Natural killer cell (primary cell): ENCODE data around the gene HIP1. TPM values are rescaled to one million over a fixed set of nuclear protein-coding genes. Genes with fewer than 3 reads are reported as not detected.
"Not testable (repeated sequence)": the region's sequence is repeated elsewhere in the genome, so short reads cannot be mapped to it uniquely, and the experiment has no call there.

Source experiments
- ATAC-seq, 3 donors: fragments of 150-1000 bp in 2 of 3; fragments of 200-7000 bp in 1 of 3; cut with Tn5 transposase; 1 replicate in 1 of 3; 2 replicates in 2 of 3; pipeline ENCODE4 v1.10.0; 2021; ENCODE audit warnings: mild to moderate bottlenecking in 2 of 3, moderate library complexity in 2 of 3
- DNase-seq, 2 donors: peaks; one replicate each; pipeline versions ENCODE4 v3.0.0 to v3.0.0-alpha.2; 2013 to 2021; ENCODE audit warnings: mixed read lengths in 1 of 2
- H3K27ac ChIP-seq: one replicate; pipeline ENCODE4 v1.5.1; 2013; ENCODE audit warnings: mild to moderate bottlenecking, low read length
- H3K27me3 ChIP-seq: one replicate; pipeline ENCODE4 v1.6.1; 2013; ENCODE audit warnings: low read length; ENCODE audit not compliant: control insufficient read depth, insufficient read depth
- H3K36me3 ChIP-seq: one replicate; pipeline ENCODE4 v1.6.1; 2013; ENCODE audit warnings: low read length; ENCODE audit not compliant: control insufficient read depth, insufficient read depth
- H3K4me1 ChIP-seq: one replicate; pipeline ENCODE4 v1.6.1; 2013; ENCODE audit warnings: low read length; ENCODE audit not compliant: control insufficient read depth, insufficient read depth
- H3K4me3 ChIP-seq: one replicate; pipeline ENCODE4 v1.5.1; 2013; ENCODE audit warnings: low read length
- H3K9me3 ChIP-seq: one replicate; pipeline ENCODE4 v1.6.1; 2013; ENCODE audit warnings: low read length; ENCODE audit not compliant: control insufficient read depth, insufficient read depth
- H3K27ac Mint-ChIP-seq, 2 donors: one replicate each; pipeline ENCODE4 v1.8.0; 2022; ENCODE audit warnings: mild to moderate bottlenecking in 2 of 2, mixed read lengths in 2 of 2, moderate library complexity in 1 of 2
- H3K27me3 Mint-ChIP-seq, 2 donors: one replicate each; pipeline ENCODE4 v1.8.0; 2022; ENCODE audit warnings: low read depth in 2 of 2, mixed read lengths in 2 of 2
- H3K36me3 Mint-ChIP-seq: one replicate; pipeline ENCODE4 v1.8.0; 2022; ENCODE audit warnings: mixed read lengths
- H3K4me1 Mint-ChIP-seq, 2 donors: one replicate each; pipeline ENCODE4 v1.8.0; 2022; ENCODE audit warnings: mixed read lengths in 2 of 2
- H3K4me3 Mint-ChIP-seq: one replicate; pipeline ENCODE4 v1.8.0; 2022; ENCODE audit warnings: mild to moderate bottlenecking, moderate library complexity, mixed read lengths
- H3K9me3 Mint-ChIP-seq, 2 donors: one replicate each; pipeline ENCODE4 v1.8.0; 2022; ENCODE audit warnings: mixed read lengths in 2 of 2
- CTCF ChIP-seq: fragments of 200-600 bp; IDR thresholded peaks from one replicate; pipeline ENCODE4 v1.8.0; 2022; ENCODE audit warnings: antibody characterized with exemption
- WGBS: methylation state at CpG from one replicate; pipeline ENCODE4 v1.1.7; 2013; ENCODE audit warnings: missing lambda C conversion rate; ENCODE audit not compliant: insufficient coverage; 5-methylcytosine and 5-hydroxymethylcytosine counted together
- intact Hi-C: fragments of 100-400 bp; cut with micrococcal nuclease; formaldehyde crosslinking; loops from one replicate; pipeline ENCODE4 v1.14.2; 2022
- total RNA-seq, 4 donors: library from RNA; stranded (reverse); fragments of 120-200 nt in 1 of 4; gene quantifications; one replicate each; pipeline versions ENCODE4 v1.2.3 to v1.2.4, GENCODE V29; 2013 to 2022

The HIP1 gene
- total RNA-seq, 3 donors from 2014 or later (not counting 1 experiment from before 2014, with no cell fraction given): 17.1 to 27.9 (median 23.1) TPM

- H3K27ac Mint-ChIP-seq: no peak overlapping the region
- H3K27me3 Mint-ChIP-seq: no peaks in the 10 kb centered on the region
- H3K4me3 Mint-ChIP-seq: no peak overlapping the region
- peaks cover 23% of the 10 kb centered on the region for H3K36me3 ChIP-seq
- TF ChIP-seq CTCF: no peak
- H3K27ac ChIP-seq: no peak overlapping the region
- no peaks in the 10 kb centered on the region for H3K9me3 Mint-ChIP-seq
- DNase-seq (no peak), ATAC-seq (no peak)
- H3K4me1 Mint-ChIP-seq: no peaks in the 10 kb centered on the region
- H3K36me3 Mint-ChIP-seq: no peaks in the 10 kb centered on the region
- no peak overlapping the region for H3K4me3 ChIP-seq
- intact Hi-C loops: no loop called here
- H3K27me3 ChIP-seq: no peaks in the 10 kb centered on the region
- H3K9me3 ChIP-seq: no peaks in the 10 kb centered on the region
- H3K4me1 ChIP-seq: no peaks in the 10 kb centered on the region
- 97% methylated on average over 3 of the region's 4 CpGs for WGBS
Measured at GRCh38 chr7:75571209-75571608, 167.5 kb downstream of the HIP1 start.

- H3K9me3 Mint-ChIP-seq, H3K27me3 Mint-ChIP-seq, H3K4me1 Mint-ChIP-seq, H3K27me3 ChIP-seq, H3K9me3 ChIP-seq, H3K4me1 ChIP-seq, H3K27ac ChIP-seq, H3K4me3 ChIP-seq, H3K36me3 Mint-ChIP-seq, DNase-seq, intact Hi-C loops, H3K4me3 Mint-ChIP-seq: not testable (repeated sequence)
- 79% methylated on average over 16 of the region's 16 CpGs for WGBS
- peak overlapping the region in 1 of 2 donors; percentile 17 for H3K27ac Mint-ChIP-seq
- ATAC-seq: peak in 1 of 3 donors; percentile 50
- peaks cover 26% of the 10 kb centered on the region for H3K36me3 ChIP-seq
Measured at GRCh38 chr7:75569629-75570282, 169.0 kb downstream of the HIP1 start.

GRCh38 chr7:75567948-75568595, 170.7 kb downstream of the HIP1 start:
- Histone ChIP-seq H3K4me1 (no peaks in the 10 kb centered on the region), H3K27me3 (no peaks in the 10 kb centered on the region), H3K36me3 (peaks cover 21% of the 10 kb centered on the region), H3K27ac (no peak overlapping the region), H3K4me3 (no peak overlapping the region), H3K9me3 (no peaks in the 10 kb centered on the region)
- Mint-ChIP-seq H3K27ac (no peak overlapping the region), H3K4me1 (no peaks in the 10 kb centered on the region), H3K36me3 (no peaks in the 10 kb centered on the region), H3K9me3 (no peaks in the 10 kb centered on the region), H3K4me3 (no peak overlapping the region), H3K27me3 (no peaks in the 10 kb centered on the region)
- no peak for TF ChIP-seq CTCF
- 92% methylated on average over 11 of the region's 12 CpGs for WGBS
- DNase-seq (no peak), ATAC-seq (no peak)
- intact Hi-C loops: no loop called here

- no peaks in the 10 kb centered on the region for H3K4me1 Mint-ChIP-seq
- intact Hi-C loops: no loop called here
- peaks cover 37% of the 10 kb centered on the region for H3K36me3 ChIP-seq
- peaks cover 0 to 3% of the 10 kb centered on the region in 2 donors for H3K9me3 Mint-ChIP-seq
- WGBS: 69% methylated on average over 6 of the region's 6 CpGs
- ATAC-seq (no peak), DNase-seq (no peak)
- no peak for TF ChIP-seq CTCF
- no peak overlapping the region for H3K4me3 Mint-ChIP-seq
- H3K36me3 Mint-ChIP-seq: peaks cover 13% of the 10 kb centered on the region
- peaks cover 6% of the 10 kb centered on the region for H3K9me3 ChIP-seq
- no peak overlapping the region for H3K4me3 ChIP-seq
- H3K4me1 ChIP-seq: no peaks in the 10 kb centered on the region
- no peaks in the 10 kb centered on the region for H3K27me3 ChIP-seq
- no peak overlapping the region for H3K27ac ChIP-seq
- no peak overlapping the region for H3K27ac Mint-ChIP-seq
- H3K27me3 Mint-ChIP-seq: no peaks in the 10 kb centered on the region
Measured at GRCh38 chr7:75565132-75565837, 173.5 kb downstream of the HIP1 start.
